Gastrocnemius medialis (tissue), 4 donors: Measurements from ENCODE around the gene ALDH1B1. TPM values are rescaled to one million over a fixed set of nuclear protein-coding genes. Genes with fewer than 3 reads are reported as not detected.

Experiments used
- ATAC-seq, 2 donors: fragments of 150-250 bp; one replicate each; pipeline ENCODE4 v1.9.1; 2016
- DNase-seq, 2 donors: peaks; one replicate each; pipeline ENCODE4 v3.0.0-alpha.2; 2019
- H3K27ac ChIP-seq, 4 donors: fragments of 200-600 bp; sonication (generic); 1 replicate in 1 of 4; 2 replicates in 3 of 4; pipeline ENCODE4 v1.5.1; 2016 to 2018; ENCODE audit warnings: mild to moderate bottlenecking in 2 of 4, moderate library complexity in 1 of 4
- H3K27me3 ChIP-seq, 3 donors: fragments of 200-600 bp; sonication (generic) in 2 of 3; 1 replicate in 1 of 3; 2 replicates in 2 of 3; pipeline versions ENCODE4 v1.5.1 to v1.6.0; 2016 to 2019; ENCODE audit warnings: mild to moderate bottlenecking in 1 of 3, moderate library complexity in 1 of 3
- H3K36me3 ChIP-seq, 2 donors: fragments of 200-600 bp; sonication (generic) in 1 of 2; one replicate each; pipeline ENCODE4 v1.5.1; 2017 to 2018
- H3K4me1 ChIP-seq, 2 donors: fragments of 200-600 bp; sonication (generic) in 1 of 2; one replicate each; pipeline ENCODE4 v1.5.1; 2016 to 2017; ENCODE audit warnings: mild to moderate bottlenecking in 2 of 2
- H3K4me3 ChIP-seq, 4 donors: fragments of 200-600 bp; sonication (generic) in 3 of 4; 1 replicate in 1 of 4; 2 replicates in 3 of 4; pipeline ENCODE4 v1.5.1; 2016 to 2019; ENCODE audit warnings: mild to moderate bottlenecking in 2 of 4
- H3K9me3 ChIP-seq, 3 donors: fragments of 200-600 bp; sonication (generic) in 2 of 3; 1 replicate in 1 of 3; 2 replicates in 2 of 3; pipeline ENCODE4 v1.5.1; 2016 to 2019
- CTCF ChIP-seq, 5 experiments: fragments of 450-650 bp in 3 of 5; fragments of 200-600 bp in 2 of 5; sonication (generic) in 2 of 5; IDR thresholded peaks in 4 of 5; conservative IDR thresholded peaks in 1 of 5; 1 replicate in 4 of 5; 2 replicates in 1 of 5; pipeline ENCODE4 v1.5.1; 2016 to 2019; ENCODE audit warnings: antibody characterized with exemption in 5 of 5, mild to moderate bottlenecking in 3 of 5, moderate library complexity in 3 of 5
- POLR2A ChIP-seq, 2 donors: fragments of 450-650 bp; IDR thresholded peaks; one replicate each; pipeline ENCODE4 v1.6.1; 2017; ENCODE audit warnings: antibody characterized with exemption in 2 of 2, mild to moderate bottlenecking in 2 of 2, moderate library complexity in 2 of 2
- in situ Hi-C, 4 donors: fragments of 200-750 bp; cut with MboI; loops; one replicate each; pipeline versions ENCODE4 v1.15.0 to v1.8.0; 2017; ENCODE audit warnings: low sequenced_read_pairs in 4 of 4
- intact Hi-C: fragments of 100-400 bp; cut with DNase I; formaldehyde crosslinking; loops from one replicate; pipeline ENCODE4 v1.15.1; 2023; ENCODE audit warnings: low total_unique reads
- total RNA-seq, 4 donors: library from RNA; depleted of rRNA; stranded (reverse); fragments of >200 nt; gene quantifications; one replicate each; pipeline versions ENCODE4 v1.1.0 to v1.2.3, GENCODE V29; 2016

ALDH1B1 gene
- total RNA-seq, 4 donors from 2014 or later: 21.0 to 50.9 (median 36.0) TPM

GRCh38 chr9:38389313-38389712 is 3.2 kb upstream of the ALDH1B1 start:
- no peaks in the 10 kb centered on the region for H3K27me3 ChIP-seq
- no peaks in the 10 kb centered on the region for H3K36me3 ChIP-seq
- DNase-seq (no peak), ATAC-seq (no peak)
- H3K27ac ChIP-seq: peak overlapping the region; percentile 16 to 75 (median 68)
- no peak overlapping the region for H3K4me3 ChIP-seq
- in situ Hi-C loops (loop anchor here in 1 of 4 donors (10.0 to 25.0 kb wide), 2 partner anchors 315 to 802 kb away; partner anchors contain the start of genes FBXO10 and TOMM5), intact Hi-C loops (loop anchor here (5.0 to 10.0 kb wide), 3 partner anchors 797 to 905 kb away; partner anchors contain the start of genes FBXO10, POLR1E and TOMM5)
- peaks cover 24 to 31% of the 10 kb centered on the region in 2 donors for H3K4me1 ChIP-seq
- H3K9me3 ChIP-seq: peaks cover 0 to 4% (median 4%) of the 10 kb centered on the region in 3 donors
- TF ChIP-seq POLR2A (IDR thresholded peaks at IDR 0.05) (no peak), CTCF (IDR thresholded peaks at IDR 0.05 in 4 of 5, conservative IDR thresholded peaks at IDR 0.05 in 1 of 5) (no peak)

GRCh38 chr9:38390442-38390841 is 2.1 kb upstream of the ALDH1B1 start:
- H3K4me1 ChIP-seq: peaks cover 24 to 31% of the 10 kb centered on the region in 2 donors
- no peak overlapping the region for H3K4me3 ChIP-seq
- no peaks in the 10 kb centered on the region for H3K27me3 ChIP-seq
- DNase-seq (no peak), ATAC-seq (no peak)
- intact Hi-C loops (loop anchor here (5.0 to 10.0 kb wide), 2 partner anchors 284 to 293 kb away; no protein-coding TSS in a partner anchor), in situ Hi-C loops (loop anchor here in 1 of 4 donors (25.0 kb wide), 1 partner anchor 803 kb away; the partner anchor contains the start of genes FBXO10 and TOMM5)
- peak overlapping the region in 1 of 4 donors; percentile 71 for H3K27ac ChIP-seq
- H3K9me3 ChIP-seq: no peaks in the 10 kb centered on the region
- TF ChIP-seq CTCF (IDR thresholded peaks at IDR 0.05 in 4 of 5, conservative IDR thresholded peaks at IDR 0.05 in 1 of 5): no peak
- no peak for TF ChIP-seq POLR2A (IDR thresholded peaks at IDR 0.05)
- no peaks in the 10 kb centered on the region for H3K36me3 ChIP-seq

- intact Hi-C loops: loop anchor here (5.0 to 10.0 kb wide), 2 partner anchors 284 to 294 kb away; no protein-coding TSS in a partner anchor
Measured at GRCh38 chr9:38390851-38391250, 1.7 kb upstream of the ALDH1B1 start.

GRCh38 chr9:38391278-38392118 is 1.0 kb upstream of the ALDH1B1 start:
- Histone ChIP-seq H3K4me1 (peaks cover 24 to 31% of the 10 kb centered on the region in 2 donors), H3K4me3 (peak overlapping the region; percentile 65 to 82 (median 76))
- in situ Hi-C loops: loop anchor here in 1 of 4 donors (25.0 kb wide), 1 partner anchor 804 kb away; the partner anchor contains the start of genes FBXO10 and TOMM5

More at GRCh38 chr9:38390851-38391250, 1.7 kb upstream of the ALDH1B1 start:
- DNase-seq (no peak), ATAC-seq (no peak)
- in situ Hi-C loops: loop anchor here in 1 of 4 donors (25.0 kb wide), 1 partner anchor 804 kb away; the partner anchor contains the start of genes FBXO10 and TOMM5
- Histone ChIP-seq H3K4me1 (peaks cover 24 to 31% of the 10 kb centered on the region in 2 donors), H3K9me3 (no peaks in the 10 kb centered on the region), H3K27me3 (no peaks in the 10 kb centered on the region), H3K27ac (no peak overlapping the region), H3K4me3 (no peak overlapping the region), H3K36me3 (peaks cover 0 to 2% of the 10 kb centered on the region in 2 donors)
- TF ChIP-seq CTCF (IDR thresholded peaks at IDR 0.05 in 4 of 5, conservative IDR thresholded peaks at IDR 0.05 in 1 of 5): no peak

More at GRCh38 chr9:38391278-38392118, 1.0 kb upstream of the ALDH1B1 start:
- DNase-seq: no peak
- TF ChIP-seq CTCF (IDR thresholded peaks at IDR 0.05 in 4 of 5, conservative IDR thresholded peaks at IDR 0.05 in 1 of 5) (no peak), POLR2A (IDR thresholded peaks at IDR 0.05) (no peak)
- intact Hi-C loops: loop anchor here (2.0 to 10.0 kb wide), 4 partner anchors 13 to 487 kb away; partner anchors contain the start of gene SLC25A51
- Histone ChIP-seq H3K27ac (peak overlapping the region in 1 of 4 donors; percentile 84), H3K27me3 (no peaks in the 10 kb centered on the region), H3K9me3 (no peaks in the 10 kb centered on the region), H3K36me3 (peaks cover 0 to 8% of the 10 kb centered on the region in 2 donors)
- no peak for ATAC-seq
